ENCODE data around the gene GALNT14.
"Not testable (repeated sequence)": the region's sequence is repeated elsewhere in the genome, so short reads cannot be mapped to it uniquely, and the experiment has no call there.

Gene GALNT14

DNA sequence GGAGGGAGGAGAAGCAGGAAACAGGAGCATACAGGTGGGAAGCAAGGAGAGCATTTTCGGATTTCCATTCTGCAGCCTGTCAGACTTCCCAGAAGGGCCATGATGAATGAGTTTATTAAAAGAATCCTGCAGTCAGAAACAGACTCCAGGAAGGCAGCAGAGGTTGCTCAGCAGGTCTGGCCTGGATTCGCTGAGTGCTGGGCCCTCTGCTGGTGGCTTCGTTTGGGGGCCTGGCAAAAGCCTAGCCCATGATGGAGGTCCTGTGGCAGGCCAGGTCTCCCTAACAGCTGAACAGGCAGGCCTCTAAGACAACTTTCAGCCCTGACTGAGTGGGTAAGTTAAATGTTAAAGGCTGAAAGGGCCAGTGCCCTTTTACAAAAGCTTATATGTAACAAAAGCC, 222.8 kb downstream of the GALNT14 start:
- TF ChIP-seq, protein P1, sequence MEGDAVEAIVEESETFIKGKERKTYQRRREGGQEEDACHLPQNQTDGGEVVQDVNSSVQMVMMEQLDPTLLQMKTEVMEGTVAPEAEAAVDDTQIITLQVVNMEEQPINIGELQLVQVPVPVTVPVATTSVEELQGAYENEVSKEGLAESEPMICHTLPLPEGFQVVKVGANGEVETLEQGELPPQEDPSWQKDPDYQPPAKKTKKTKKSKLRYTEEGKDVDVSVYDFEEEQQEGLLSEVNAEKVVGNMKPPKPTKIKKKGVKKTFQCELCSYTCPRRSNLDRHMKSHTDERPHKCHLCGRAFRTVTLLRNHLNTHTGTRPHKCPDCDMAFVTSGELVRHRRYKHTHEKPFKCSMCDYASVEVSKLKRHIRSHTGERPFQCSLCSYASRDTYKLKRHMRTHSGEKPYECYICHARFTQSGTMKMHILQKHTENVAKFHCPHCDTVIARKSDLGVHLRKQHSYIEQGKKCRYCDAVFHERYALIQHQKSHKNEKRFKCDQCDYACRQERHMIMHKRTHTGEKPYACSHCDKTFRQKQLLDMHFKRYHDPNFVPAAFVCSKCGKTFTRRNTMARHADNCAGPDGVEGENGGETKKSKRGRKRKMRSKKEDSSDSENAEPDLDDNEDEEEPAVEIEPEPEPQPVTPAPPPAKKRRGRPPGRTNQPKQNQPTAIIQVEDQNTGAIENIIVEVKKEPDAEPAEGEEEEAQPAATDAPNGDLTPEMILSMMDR (IDR thresholded peaks at IDR 0.05; ENCODE audit: low read depth, low read length, missing control alignments): peak; percentile 41
- no peak for DNase-seq (ENCODE audit: extremely low read depth, low read depth)
- H3K4me3 ChIP-seq (replicated peaks; ENCODE audit: low read depth, low read length): no peak overlapping the region

GRCh38 chr2:30914456-30914855, 223.8 kb downstream of the GALNT14 start:
- TF ChIP-seq, protein P1 (IDR thresholded peaks at IDR 0.05; ENCODE audit: low read depth, low read length, missing control alignments): no peak
- DNase-seq (ENCODE audit: extremely low read depth, low read depth): no peak
- H3K4me3 ChIP-seq (replicated peaks; ENCODE audit: low read depth, low read length): no peak overlapping the region

- no peak overlapping the region for H3K4me3 ChIP-seq (replicated peaks; ENCODE audit: low read depth, low read length)
- TF ChIP-seq, protein P1 (IDR thresholded peaks at IDR 0.05; ENCODE audit: low read depth, low read length, missing control alignments): no peak
- DNase-seq (ENCODE audit: extremely low read depth, low read depth): no peak
Observed at GRCh38 chr2:30912056-30912455, 226.2 kb downstream of the GALNT14 start.

GRCh38 chr2:30911327-30911726, 226.9 kb downstream of the GALNT14 start:
- H3K4me3 ChIP-seq (replicated peaks; ENCODE audit: low read depth, low read length): no peak overlapping the region
- TF ChIP-seq, protein P1 (IDR thresholded peaks at IDR 0.05; ENCODE audit: low read depth, low read length, missing control alignments): no peak
- DNase-seq (ENCODE audit: extremely low read depth, low read depth): no peak

- no peak for DNase-seq (ENCODE audit: extremely low read depth, low read depth)
- TF ChIP-seq, protein P1 (IDR thresholded peaks at IDR 0.05; ENCODE audit: low read depth, low read length, missing control alignments): no peak
Observed at GRCh38 chr2:30910686-30911085, 227.6 kb downstream of the GALNT14 start.

GRCh38 chr2:30904437-30904836, 233.8 kb downstream of the GALNT14 start:
- not testable (repeated sequence) for DNase-seq (ENCODE audit: extremely low read depth, low read depth); H3K4me3 ChIP-seq (replicated peaks; ENCODE audit: low read depth, low read length)

More at GRCh38 chr2:30910686-30911085, 227.6 kb downstream of the GALNT14 start:
- H3K4me3 ChIP-seq (replicated peaks; ENCODE audit: low read depth, low read length): no peak overlapping the region

- TF ChIP-seq, protein P1 (IDR thresholded peaks at IDR 0.05; ENCODE audit: low read depth, low read length, missing control alignments): no peak
- DNase-seq (ENCODE audit: extremely low read depth, low read depth): no peak
- no peak overlapping the region for H3K4me3 ChIP-seq (replicated peaks; ENCODE audit: low read depth, low read length)
Observed at GRCh38 chr2:30903326-30903725, 234.9 kb downstream of the GALNT14 start.

Data from HFF-Myc (cell line).